Measurements from ENCODE around the gene PAPPA.

DNA sequence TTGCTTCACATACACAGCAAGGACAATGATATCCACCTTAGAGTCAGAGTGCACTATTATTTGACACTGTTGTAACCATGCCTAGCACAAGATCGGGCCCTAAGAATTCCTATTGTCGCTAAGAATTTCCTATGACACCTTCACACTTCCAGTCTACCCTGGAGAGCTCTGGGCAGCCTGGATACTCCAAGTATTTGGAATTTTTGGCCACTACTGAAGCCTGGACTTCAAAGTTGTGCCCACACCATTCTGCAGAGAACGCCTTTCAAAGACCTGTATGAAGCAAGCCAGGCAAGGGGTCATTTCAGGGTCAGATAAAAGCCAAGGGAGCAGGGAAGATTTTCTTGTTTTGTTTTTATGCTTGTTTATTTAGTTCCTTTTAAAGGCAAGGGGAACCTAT lies 179.7 kb downstream of the PAPPA start:
- TF ChIP-seq, protein P1, sequence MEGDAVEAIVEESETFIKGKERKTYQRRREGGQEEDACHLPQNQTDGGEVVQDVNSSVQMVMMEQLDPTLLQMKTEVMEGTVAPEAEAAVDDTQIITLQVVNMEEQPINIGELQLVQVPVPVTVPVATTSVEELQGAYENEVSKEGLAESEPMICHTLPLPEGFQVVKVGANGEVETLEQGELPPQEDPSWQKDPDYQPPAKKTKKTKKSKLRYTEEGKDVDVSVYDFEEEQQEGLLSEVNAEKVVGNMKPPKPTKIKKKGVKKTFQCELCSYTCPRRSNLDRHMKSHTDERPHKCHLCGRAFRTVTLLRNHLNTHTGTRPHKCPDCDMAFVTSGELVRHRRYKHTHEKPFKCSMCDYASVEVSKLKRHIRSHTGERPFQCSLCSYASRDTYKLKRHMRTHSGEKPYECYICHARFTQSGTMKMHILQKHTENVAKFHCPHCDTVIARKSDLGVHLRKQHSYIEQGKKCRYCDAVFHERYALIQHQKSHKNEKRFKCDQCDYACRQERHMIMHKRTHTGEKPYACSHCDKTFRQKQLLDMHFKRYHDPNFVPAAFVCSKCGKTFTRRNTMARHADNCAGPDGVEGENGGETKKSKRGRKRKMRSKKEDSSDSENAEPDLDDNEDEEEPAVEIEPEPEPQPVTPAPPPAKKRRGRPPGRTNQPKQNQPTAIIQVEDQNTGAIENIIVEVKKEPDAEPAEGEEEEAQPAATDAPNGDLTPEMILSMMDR (IDR thresholded peaks at IDR 0.05): no peak
- TF ChIP-seq, protein P2, sequence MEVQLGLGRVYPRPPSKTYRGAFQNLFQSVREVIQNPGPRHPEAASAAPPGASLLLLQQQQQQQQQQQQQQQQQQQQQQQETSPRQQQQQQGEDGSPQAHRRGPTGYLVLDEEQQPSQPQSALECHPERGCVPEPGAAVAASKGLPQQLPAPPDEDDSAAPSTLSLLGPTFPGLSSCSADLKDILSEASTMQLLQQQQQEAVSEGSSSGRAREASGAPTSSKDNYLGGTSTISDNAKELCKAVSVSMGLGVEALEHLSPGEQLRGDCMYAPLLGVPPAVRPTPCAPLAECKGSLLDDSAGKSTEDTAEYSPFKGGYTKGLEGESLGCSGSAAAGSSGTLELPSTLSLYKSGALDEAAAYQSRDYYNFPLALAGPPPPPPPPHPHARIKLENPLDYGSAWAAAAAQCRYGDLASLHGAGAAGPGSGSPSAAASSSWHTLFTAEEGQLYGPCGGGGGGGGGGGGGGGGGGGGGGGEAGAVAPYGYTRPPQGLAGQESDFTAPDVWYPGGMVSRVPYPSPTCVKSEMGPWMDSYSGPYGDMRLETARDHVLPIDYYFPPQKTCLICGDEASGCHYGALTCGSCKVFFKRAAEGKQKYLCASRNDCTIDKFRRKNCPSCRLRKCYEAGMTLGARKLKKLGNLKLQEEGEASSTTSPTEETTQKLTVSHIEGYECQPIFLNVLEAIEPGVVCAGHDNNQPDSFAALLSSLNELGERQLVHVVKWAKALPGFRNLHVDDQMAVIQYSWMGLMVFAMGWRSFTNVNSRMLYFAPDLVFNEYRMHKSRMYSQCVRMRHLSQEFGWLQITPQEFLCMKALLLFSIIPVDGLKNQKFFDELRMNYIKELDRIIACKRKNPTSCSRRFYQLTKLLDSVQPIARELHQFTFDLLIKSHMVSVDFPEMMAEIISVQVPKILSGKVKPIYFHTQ (CRISPR knock-in tag; IDR thresholded peaks at IDR 0.05): no peak
- TF ChIP-seq, protein P3, sequence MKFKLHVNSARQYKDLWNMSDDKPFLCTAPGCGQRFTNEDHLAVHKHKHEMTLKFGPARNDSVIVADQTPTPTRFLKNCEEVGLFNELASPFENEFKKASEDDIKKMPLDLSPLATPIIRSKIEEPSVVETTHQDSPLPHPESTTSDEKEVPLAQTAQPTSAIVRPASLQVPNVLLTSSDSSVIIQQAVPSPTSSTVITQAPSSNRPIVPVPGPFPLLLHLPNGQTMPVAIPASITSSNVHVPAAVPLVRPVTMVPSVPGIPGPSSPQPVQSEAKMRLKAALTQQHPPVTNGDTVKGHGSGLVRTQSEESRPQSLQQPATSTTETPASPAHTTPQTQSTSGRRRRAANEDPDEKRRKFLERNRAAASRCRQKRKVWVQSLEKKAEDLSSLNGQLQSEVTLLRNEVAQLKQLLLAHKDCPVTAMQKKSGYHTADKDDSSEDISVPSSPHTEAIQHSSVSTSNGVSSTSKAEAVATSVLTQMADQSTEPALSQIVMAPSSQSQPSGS (CRISPR knock-in tag; IDR thresholded peaks at IDR 0.05; ENCODE audit: borderline replicate concordance, low read depth): no peak
- TF ChIP-seq, protein P4, sequence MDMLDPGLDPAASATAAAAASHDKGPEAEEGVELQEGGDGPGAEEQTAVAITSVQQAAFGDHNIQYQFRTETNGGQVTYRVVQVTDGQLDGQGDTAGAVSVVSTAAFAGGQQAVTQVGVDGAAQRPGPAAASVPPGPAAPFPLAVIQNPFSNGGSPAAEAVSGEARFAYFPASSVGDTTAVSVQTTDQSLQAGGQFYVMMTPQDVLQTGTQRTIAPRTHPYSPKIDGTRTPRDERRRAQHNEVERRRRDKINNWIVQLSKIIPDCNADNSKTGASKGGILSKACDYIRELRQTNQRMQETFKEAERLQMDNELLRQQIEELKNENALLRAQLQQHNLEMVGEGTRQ (CRISPR knock-in tag; IDR thresholded peaks at IDR 0.05): no peak
- TF ChIP-seq, protein P5, sequence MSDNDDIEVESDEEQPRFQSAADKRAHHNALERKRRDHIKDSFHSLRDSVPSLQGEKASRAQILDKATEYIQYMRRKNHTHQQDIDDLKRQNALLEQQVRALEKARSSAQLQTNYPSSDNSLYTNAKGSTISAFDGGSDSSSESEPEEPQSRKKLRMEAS (CRISPR knock-in tag; IDR thresholded peaks at IDR 0.05): no peak
- TF ChIP-seq, protein P6, sequence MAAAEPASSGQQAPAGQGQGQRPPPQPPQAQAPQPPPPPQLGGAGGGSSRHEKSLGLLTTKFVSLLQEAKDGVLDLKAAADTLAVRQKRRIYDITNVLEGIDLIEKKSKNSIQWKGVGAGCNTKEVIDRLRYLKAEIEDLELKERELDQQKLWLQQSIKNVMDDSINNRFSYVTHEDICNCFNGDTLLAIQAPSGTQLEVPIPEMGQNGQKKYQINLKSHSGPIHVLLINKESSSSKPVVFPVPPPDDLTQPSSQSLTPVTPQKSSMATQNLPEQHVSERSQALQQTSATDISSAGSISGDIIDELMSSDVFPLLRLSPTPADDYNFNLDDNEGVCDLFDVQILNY (CRISPR knock-in tag; IDR thresholded peaks at IDR 0.05): no peak
- TF ChIP-seq, protein P7, sequence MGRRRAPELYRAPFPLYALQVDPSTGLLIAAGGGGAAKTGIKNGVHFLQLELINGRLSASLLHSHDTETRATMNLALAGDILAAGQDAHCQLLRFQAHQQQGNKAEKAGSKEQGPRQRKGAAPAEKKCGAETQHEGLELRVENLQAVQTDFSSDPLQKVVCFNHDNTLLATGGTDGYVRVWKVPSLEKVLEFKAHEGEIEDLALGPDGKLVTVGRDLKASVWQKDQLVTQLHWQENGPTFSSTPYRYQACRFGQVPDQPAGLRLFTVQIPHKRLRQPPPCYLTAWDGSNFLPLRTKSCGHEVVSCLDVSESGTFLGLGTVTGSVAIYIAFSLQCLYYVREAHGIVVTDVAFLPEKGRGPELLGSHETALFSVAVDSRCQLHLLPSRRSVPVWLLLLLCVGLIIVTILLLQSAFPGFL (CRISPR knock-in tag; IDR thresholded peaks at IDR 0.05; ENCODE audit: borderline replicate concordance): no peak
- TF ChIP-seq, protein P8, sequence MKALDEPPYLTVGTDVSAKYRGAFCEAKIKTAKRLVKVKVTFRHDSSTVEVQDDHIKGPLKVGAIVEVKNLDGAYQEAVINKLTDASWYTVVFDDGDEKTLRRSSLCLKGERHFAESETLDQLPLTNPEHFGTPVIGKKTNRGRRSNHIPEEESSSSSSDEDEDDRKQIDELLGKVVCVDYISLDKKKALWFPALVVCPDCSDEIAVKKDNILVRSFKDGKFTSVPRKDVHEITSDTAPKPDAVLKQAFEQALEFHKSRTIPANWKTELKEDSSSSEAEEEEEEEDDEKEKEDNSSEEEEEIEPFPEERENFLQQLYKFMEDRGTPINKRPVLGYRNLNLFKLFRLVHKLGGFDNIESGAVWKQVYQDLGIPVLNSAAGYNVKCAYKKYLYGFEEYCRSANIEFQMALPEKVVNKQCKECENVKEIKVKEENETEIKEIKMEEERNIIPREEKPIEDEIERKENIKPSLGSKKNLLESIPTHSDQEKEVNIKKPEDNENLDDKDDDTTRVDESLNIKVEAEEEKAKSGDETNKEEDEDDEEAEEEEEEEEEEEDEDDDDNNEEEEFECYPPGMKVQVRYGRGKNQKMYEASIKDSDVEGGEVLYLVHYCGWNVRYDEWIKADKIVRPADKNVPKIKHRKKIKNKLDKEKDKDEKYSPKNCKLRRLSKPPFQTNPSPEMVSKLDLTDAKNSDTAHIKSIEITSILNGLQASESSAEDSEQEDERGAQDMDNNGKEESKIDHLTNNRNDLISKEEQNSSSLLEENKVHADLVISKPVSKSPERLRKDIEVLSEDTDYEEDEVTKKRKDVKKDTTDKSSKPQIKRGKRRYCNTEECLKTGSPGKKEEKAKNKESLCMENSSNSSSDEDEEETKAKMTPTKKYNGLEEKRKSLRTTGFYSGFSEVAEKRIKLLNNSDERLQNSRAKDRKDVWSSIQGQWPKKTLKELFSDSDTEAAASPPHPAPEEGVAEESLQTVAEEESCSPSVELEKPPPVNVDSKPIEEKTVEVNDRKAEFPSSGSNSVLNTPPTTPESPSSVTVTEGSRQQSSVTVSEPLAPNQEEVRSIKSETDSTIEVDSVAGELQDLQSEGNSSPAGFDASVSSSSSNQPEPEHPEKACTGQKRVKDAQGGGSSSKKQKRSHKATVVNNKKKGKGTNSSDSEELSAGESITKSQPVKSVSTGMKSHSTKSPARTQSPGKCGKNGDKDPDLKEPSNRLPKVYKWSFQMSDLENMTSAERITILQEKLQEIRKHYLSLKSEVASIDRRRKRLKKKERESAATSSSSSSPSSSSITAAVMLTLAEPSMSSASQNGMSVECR (CRISPR knock-in tag; IDR thresholded peaks at IDR 0.05; ENCODE audit: borderline replicate concordance): no peak

Measured in WTC11 (cell line).